MCF 10A (cell line): ENCODE results near the gene EPC1. TPM values are rescaled to one million over a fixed set of nuclear protein-coding genes. Genes with fewer than 3 reads are reported as not detected.
"Not testable (repeated sequence)": the region's sequence is repeated elsewhere in the genome, so short reads cannot be mapped to it uniquely, and the experiment has no call there.

Experiments
- BruUV-seq: library from RNA; stranded (reverse); fragments of 400-500 nt; replicated peaks from 2 replicates; lab custom pipeline; 2021; lab: Mats Ljungman, UMichigan
- CTCF ChIA-PET: fragments of 300-600 bp; sonication (Branson Sonifier 250); formaldehyde crosslinking; extraction: SDS; loops from one replicate; lab custom pipeline; 2021; ENCODE audit warnings: antibody characterized with exemption, inconsistent platforms; lab: Yijun Ruan, JAX
- POLR2A ChIA-PET: fragments of 300-600, 350-650 bp; sonication (Branson Sonifier 250); formaldehyde crosslinking; extraction: SDS; loops from one replicate; lab custom pipeline; 2020; ENCODE audit warnings: antibody characterized with exemption, inconsistent platforms; lab: Yijun Ruan, JAX
- DNase-seq: peaks from one replicate; pipeline ENCODE4 v3.0.0-alpha.2; 2018; ENCODE audit not compliant: unreplicated experiment
- H3K27ac Mint-ChIP-seq: one replicate; pipeline ENCODE4 v1.8.0; 2022; ENCODE audit warnings: mild to moderate bottlenecking, low read depth, mixed read lengths; ENCODE audit not compliant: unreplicated experiment
- H3K27me3 Mint-ChIP-seq: one replicate; pipeline ENCODE4 v1.8.0; 2022; ENCODE audit warnings: mixed read lengths; ENCODE audit not compliant: insufficient read depth, unreplicated experiment
- H3K36me3 Mint-ChIP-seq: one replicate; pipeline ENCODE4 v1.8.0; 2022; ENCODE audit warnings: mild to moderate bottlenecking, moderate library complexity, mixed read lengths; ENCODE audit not compliant: insufficient read depth, unreplicated experiment
- H3K4me1 Mint-ChIP-seq: one replicate; pipeline ENCODE4 v1.8.0; 2022; ENCODE audit warnings: mixed read lengths; ENCODE audit not compliant: insufficient read depth, unreplicated experiment
- H3K4me3 Mint-ChIP-seq: one replicate; pipeline ENCODE4 v1.8.0; 2022; ENCODE audit warnings: mild to moderate bottlenecking, moderate library complexity, mixed read lengths; ENCODE audit not compliant: unreplicated experiment
- H3K9me3 Mint-ChIP-seq: one replicate; pipeline ENCODE4 v1.8.0; 2022; ENCODE audit warnings: mixed read lengths; ENCODE audit not compliant: unreplicated experiment
- intact Hi-C: fragments of 100-400 bp; cut with micrococcal nuclease; formaldehyde crosslinking; loops from 2 replicates; pipeline ENCODE4 v1.14.1; 2022
- total RNA-seq: library from RNA; stranded (reverse); gene quantifications from 2 replicates; pipeline ENCODE4 v1.2.3, GENCODE V29; 2022
- TF ChIP-seq, protein P1 (sequence below): fragments of 200-600 bp; IDR thresholded peaks from one replicate; pipeline ENCODE4 v1.8.0; 2022; ENCODE audit warnings: antibody characterized with exemption, mild to moderate bottlenecking; ENCODE audit not compliant: unreplicated experiment

Gene EPC1
- total RNA-seq, 1 experiment from 2014 or later: 25.5 TPM

DNA sequence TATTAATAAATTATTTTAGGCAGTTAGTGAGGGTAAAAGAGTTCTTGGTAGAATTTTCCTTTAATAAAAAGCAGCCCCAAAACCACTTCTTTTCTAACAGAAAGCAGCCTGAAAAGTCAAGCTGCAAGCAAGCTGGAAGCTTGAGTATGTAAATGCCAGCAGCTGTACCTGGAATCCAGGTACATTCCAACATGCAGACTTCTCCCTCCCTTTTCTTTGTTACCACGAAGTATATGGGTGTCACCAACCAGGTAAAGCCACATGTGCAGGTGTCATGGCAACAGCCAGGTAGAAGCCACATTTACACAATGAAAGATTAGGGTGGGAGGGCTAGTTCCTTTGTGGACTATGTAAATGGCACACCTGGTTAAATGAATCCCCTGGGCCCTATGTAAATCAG is 114.6 kb downstream of the EPC1 start:
- no peak for DNase-seq
- ChIA-PET CTCF (no interaction called here), POLR2A (no interaction called here)
- H3K27me3 Mint-ChIP-seq: no peaks in the 10 kb centered on the region
- no peak overlapping the region for H3K27ac Mint-ChIP-seq
- BruUV-seq: no TSS peak
- no peak overlapping the region for H3K4me3 Mint-ChIP-seq
- H3K36me3 Mint-ChIP-seq: peaks cover 6% of the 10 kb centered on the region
- peaks cover under 1% of the 10 kb centered on the region for H3K4me1 Mint-ChIP-seq
- no peaks in the 10 kb centered on the region for H3K9me3 Mint-ChIP-seq
- TF ChIP-seq, protein P1, sequence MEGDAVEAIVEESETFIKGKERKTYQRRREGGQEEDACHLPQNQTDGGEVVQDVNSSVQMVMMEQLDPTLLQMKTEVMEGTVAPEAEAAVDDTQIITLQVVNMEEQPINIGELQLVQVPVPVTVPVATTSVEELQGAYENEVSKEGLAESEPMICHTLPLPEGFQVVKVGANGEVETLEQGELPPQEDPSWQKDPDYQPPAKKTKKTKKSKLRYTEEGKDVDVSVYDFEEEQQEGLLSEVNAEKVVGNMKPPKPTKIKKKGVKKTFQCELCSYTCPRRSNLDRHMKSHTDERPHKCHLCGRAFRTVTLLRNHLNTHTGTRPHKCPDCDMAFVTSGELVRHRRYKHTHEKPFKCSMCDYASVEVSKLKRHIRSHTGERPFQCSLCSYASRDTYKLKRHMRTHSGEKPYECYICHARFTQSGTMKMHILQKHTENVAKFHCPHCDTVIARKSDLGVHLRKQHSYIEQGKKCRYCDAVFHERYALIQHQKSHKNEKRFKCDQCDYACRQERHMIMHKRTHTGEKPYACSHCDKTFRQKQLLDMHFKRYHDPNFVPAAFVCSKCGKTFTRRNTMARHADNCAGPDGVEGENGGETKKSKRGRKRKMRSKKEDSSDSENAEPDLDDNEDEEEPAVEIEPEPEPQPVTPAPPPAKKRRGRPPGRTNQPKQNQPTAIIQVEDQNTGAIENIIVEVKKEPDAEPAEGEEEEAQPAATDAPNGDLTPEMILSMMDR: no peak
- intact Hi-C loops: no loop called here

DNA sequence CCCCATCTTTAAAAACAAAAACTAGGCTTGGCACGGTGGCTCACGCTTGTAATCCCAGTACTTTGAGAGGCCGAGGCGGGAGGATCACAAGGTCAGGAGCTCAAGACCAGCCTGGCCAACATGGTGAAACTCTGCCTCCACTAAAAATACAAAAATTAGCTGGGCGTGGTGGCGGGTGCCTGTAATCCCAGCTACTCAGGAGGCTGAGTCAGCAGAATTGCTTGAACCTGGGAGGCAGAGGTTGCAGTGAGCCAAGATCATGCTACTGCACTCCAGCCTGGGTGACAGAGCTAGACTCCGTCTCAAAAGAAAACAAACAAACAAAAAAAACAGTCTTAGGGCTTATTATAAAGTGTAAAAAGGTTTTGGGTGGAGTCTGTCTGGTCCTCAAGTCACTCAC is 117.2 kb downstream of the EPC1 start:
- POLR2A ChIA-PET: interaction anchor here (0.6 kb wide), 1 partner anchor 173 kb away, joined by 7 read pairs; no protein-coding TSS in a partner anchor
- BruUV-seq, CTCF ChIA-PET, intact Hi-C loops, DNase-seq, H3K27ac Mint-ChIP-seq, H3K4me3 Mint-ChIP-seq, H3K36me3 Mint-ChIP-seq, H3K4me1 Mint-ChIP-seq, H3K27me3 Mint-ChIP-seq, H3K9me3 Mint-ChIP-seq: not testable (repeated sequence)

DNA sequence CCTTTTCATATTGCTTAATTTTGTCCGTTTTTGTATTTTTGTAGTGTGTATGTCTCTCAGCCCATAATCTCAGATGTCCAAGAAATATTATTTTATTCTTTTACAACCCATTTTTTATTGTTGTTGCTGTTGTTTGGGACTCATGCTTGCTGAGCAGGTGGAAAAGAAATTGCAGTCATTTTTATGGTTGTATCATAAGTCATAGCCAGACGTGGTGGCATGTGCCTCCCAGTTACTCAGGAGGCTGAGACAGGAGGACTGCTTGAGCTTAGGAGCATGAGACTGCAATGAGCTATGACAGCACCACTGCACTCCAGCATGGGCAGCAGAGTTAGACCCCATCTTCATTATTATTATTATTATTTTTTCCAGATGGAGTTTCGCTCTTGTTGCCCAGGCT is 117.8 kb downstream of the EPC1 start:
- intact Hi-C loops: no loop called here
- H3K9me3 Mint-ChIP-seq: no peaks in the 10 kb centered on the region
- ChIA-PET POLR2A (no interaction called here), CTCF (no interaction called here)
- BruUV-seq: no TSS peak
- TF ChIP-seq, protein P1: no peak
- no peaks in the 10 kb centered on the region for H3K27me3 Mint-ChIP-seq
- no peak overlapping the region for H3K4me3 Mint-ChIP-seq
- no peak for DNase-seq
- H3K36me3 Mint-ChIP-seq: peaks cover 4% of the 10 kb centered on the region
- no peaks in the 10 kb centered on the region for H3K4me1 Mint-ChIP-seq
- no peak overlapping the region for H3K27ac Mint-ChIP-seq

DNA sequence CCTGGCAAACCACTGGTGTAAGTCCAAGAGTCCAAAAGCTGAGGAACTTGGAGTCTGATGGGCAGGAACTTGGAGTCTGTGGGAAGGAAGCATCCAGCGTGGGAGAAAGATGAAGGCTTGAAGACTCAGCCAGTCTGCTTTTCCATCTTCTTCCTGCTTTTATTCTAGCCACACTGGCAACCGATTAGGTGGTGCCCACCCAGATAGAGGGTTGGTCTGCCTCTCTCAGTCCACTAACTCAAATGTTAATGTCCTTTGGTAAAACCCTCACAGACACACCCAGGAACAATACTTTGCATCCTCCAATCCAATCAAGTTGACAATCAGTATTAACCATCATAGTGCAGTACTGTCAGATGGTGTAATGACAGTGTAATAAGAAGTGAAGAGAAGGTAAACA is 119.2 kb downstream of the EPC1 start:
- no TSS peak for BruUV-seq
- Mint-ChIP-seq H3K4me3 (no peak overlapping the region), H3K36me3 (peaks cover 4% of the 10 kb centered on the region), H3K9me3 (no peaks in the 10 kb centered on the region), H3K4me1 (no peaks in the 10 kb centered on the region), H3K27ac (no peak overlapping the region), H3K27me3 (no peaks in the 10 kb centered on the region)
- TF ChIP-seq, protein P1: no peak
- DNase-seq: no peak
- CTCF ChIA-PET: no interaction called here
- intact Hi-C loops: no loop called here
- POLR2A ChIA-PET: interaction anchor here (0.7 kb wide), 1 partner anchor 321 kb away, joined by 3 read pairs; no protein-coding TSS in a partner anchor

DNA sequence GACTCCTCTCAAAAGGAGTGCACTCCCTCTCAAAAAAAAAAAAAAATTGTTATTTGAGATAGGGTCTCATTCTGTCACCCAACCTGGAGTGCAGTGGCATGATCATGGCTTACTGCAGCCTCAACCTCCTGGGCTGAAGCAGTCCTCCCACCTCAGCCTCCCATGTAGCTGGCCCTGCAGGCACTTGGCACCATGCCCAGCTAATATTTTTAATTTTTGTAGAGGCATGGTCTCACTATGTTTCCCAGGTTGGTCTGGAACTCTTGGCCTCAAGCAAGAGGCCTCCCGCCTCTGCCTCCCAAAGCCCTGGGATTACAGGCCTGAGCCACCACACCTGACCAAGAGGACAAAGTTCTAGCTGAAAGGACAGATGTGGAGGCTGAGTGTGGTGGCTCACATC is 120.3 kb downstream of the EPC1 start:
- TF ChIP-seq, protein P1: no peak
- CTCF ChIA-PET: no interaction called here
- POLR2A ChIA-PET: no interaction called here
- DNase-seq: no peak
- BruUV-seq: no TSS peak
- no peak overlapping the region for H3K4me3 Mint-ChIP-seq
- intact Hi-C loops: no loop called here
- H3K4me1 Mint-ChIP-seq: no peaks in the 10 kb centered on the region
- no peak overlapping the region for H3K27ac Mint-ChIP-seq
- H3K27me3 Mint-ChIP-seq: no peaks in the 10 kb centered on the region
- peaks cover 4% of the 10 kb centered on the region for H3K36me3 Mint-ChIP-seq
- H3K9me3 Mint-ChIP-seq: no peaks in the 10 kb centered on the region
